Upper lobe of left lung (tissue), 4 donors: ENCODE data around the gene DENND2C.

Source experiments
- EP300 ChIP-seq, 4 donors: sonication (generic); formaldehyde crosslinking; IDR thresholded peaks; one replicate each; pipeline ENCODE4 v1.5.1; 2017; ENCODE audit warnings: antibody characterized with exemption in 4 of 4, control low read depth in 2 of 4
- POLR2A ChIP-seq, 4 donors: fragments of 450-650 bp; IDR thresholded peaks; one replicate each; pipeline ENCODE4 v1.5.1; 2016 to 2017; ENCODE audit warnings: antibody characterized with exemption in 4 of 4, mild to moderate bottlenecking in 2 of 4
- POLR2AphosphoS5 ChIP-seq, 2 donors: sonication (generic); formaldehyde crosslinking; IDR thresholded peaks; one replicate each; pipeline ENCODE4 v1.5.1; 2017; ENCODE audit warnings: antibody characterized with exemption in 2 of 2
- TF ChIP-seq, protein P1 (sequence below), 6 experiments: fragments of 450-650 bp in 4 of 6; fragments of 200-600 bp in 2 of 6; sonication (generic) in 2 of 6; IDR thresholded peaks; one replicate each; pipeline ENCODE4 v1.5.1; 2016 to 2019; ENCODE audit warnings: antibody characterized with exemption in 6 of 6

GRCh38 chr1:114690148-114690547, 20.3 kb upstream of the DENND2C start:
- TF ChIP-seq, protein P1, sequence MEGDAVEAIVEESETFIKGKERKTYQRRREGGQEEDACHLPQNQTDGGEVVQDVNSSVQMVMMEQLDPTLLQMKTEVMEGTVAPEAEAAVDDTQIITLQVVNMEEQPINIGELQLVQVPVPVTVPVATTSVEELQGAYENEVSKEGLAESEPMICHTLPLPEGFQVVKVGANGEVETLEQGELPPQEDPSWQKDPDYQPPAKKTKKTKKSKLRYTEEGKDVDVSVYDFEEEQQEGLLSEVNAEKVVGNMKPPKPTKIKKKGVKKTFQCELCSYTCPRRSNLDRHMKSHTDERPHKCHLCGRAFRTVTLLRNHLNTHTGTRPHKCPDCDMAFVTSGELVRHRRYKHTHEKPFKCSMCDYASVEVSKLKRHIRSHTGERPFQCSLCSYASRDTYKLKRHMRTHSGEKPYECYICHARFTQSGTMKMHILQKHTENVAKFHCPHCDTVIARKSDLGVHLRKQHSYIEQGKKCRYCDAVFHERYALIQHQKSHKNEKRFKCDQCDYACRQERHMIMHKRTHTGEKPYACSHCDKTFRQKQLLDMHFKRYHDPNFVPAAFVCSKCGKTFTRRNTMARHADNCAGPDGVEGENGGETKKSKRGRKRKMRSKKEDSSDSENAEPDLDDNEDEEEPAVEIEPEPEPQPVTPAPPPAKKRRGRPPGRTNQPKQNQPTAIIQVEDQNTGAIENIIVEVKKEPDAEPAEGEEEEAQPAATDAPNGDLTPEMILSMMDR (IDR thresholded peaks at IDR 0.05), result no peak
- no peak for TF ChIP-seq EP300 (IDR thresholded peaks at IDR 0.05)
- TF ChIP-seq POLR2A (IDR thresholded peaks at IDR 0.05), result no peak
- TF ChIP-seq POLR2AphosphoS5 (IDR thresholded peaks at IDR 0.05), result no peak
